ENCODE data around the gene COL5A2. TPM values are rescaled to one million over a fixed set of nuclear protein-coding genes. Genes with fewer than 3 reads are reported as not detected.

COL5A2 gene
- total RNA-seq, 2 donors from 2014 or later: 8.2 to 17.6 TPM

DNA sequence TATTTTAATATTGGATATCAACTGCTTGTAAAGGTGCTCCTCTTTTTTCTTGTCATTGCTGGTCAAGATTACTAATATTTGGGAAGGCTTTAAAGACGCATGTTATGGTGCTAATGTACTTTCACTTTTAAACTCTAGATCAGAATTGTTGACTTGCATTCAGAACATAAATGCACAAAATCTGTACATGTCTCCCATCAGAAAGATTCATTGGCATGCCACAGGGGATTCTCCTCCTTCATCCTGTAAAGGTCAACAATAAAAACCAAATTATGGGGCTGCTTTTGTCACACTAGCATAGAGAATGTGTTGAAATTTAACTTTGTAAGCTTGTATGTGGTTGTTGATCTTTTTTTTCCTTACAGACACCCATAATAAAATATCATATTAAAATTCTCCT is 167.2 kb downstream of the COL5A2 start:
- Histone ChIP-seq H3K4me1 (replicated peaks) (no peaks in the 10 kb centered on the region), H3K4me3 (no peak overlapping the region), H3K9me3 (no peaks in the 10 kb centered on the region), H3K27ac (no peak overlapping the region), H3K27me3 (replicated peaks; ENCODE audit: insufficient read depth) (no peaks in the 10 kb centered on the region), H3K36me3 (no peaks in the 10 kb centered on the region)
- no peak for DNase-seq (ENCODE audit: low spot score)
- WGBS: 79% methylated on average over 1 of the region's 1 CpG
- intact Hi-C loops (cut with DNase I): no loop called here
- TF ChIP-seq POLR2AphosphoS5 (IDR thresholded peaks at IDR 0.05): no peak
- TF ChIP-seq, protein P1, sequence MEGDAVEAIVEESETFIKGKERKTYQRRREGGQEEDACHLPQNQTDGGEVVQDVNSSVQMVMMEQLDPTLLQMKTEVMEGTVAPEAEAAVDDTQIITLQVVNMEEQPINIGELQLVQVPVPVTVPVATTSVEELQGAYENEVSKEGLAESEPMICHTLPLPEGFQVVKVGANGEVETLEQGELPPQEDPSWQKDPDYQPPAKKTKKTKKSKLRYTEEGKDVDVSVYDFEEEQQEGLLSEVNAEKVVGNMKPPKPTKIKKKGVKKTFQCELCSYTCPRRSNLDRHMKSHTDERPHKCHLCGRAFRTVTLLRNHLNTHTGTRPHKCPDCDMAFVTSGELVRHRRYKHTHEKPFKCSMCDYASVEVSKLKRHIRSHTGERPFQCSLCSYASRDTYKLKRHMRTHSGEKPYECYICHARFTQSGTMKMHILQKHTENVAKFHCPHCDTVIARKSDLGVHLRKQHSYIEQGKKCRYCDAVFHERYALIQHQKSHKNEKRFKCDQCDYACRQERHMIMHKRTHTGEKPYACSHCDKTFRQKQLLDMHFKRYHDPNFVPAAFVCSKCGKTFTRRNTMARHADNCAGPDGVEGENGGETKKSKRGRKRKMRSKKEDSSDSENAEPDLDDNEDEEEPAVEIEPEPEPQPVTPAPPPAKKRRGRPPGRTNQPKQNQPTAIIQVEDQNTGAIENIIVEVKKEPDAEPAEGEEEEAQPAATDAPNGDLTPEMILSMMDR (IDR thresholded peaks at IDR 0.05): no peak
- TF ChIP-seq POLR2A (IDR thresholded peaks at IDR 0.05): no peak

DNA sequence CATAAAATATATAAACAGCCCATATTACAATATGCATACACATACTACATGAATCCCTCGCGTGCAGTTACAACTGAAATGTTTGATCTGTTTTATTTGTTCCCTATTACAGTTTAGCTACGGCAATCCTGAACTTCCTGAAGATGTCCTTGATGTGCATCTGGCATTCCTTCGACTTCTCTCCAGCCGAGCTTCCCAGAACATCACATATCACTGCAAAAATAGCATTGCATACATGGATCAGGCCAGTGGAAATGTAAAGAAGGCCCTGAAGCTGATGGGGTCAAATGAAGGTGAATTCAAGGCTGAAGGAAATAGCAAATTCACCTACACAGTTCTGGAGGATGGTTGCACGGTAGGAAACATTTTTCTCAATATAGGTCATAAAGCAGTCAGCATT is 169.0 kb downstream of the COL5A2 start:
- Histone ChIP-seq H3K4me1 (replicated peaks) (no peaks in the 10 kb centered on the region), H3K36me3 (no peaks in the 10 kb centered on the region), H3K27me3 (replicated peaks; ENCODE audit: insufficient read depth) (no peaks in the 10 kb centered on the region), H3K27ac (no peak overlapping the region), H3K4me3 (no peak overlapping the region), H3K9me3 (no peaks in the 10 kb centered on the region)
- 75% methylated on average over 6 of the region's 6 CpGs for WGBS
- intact Hi-C loops (cut with DNase I): no loop called here
- TF ChIP-seq, protein P1 (IDR thresholded peaks at IDR 0.05): no peak
- DNase-seq (ENCODE audit: low spot score): no peak

DNA sequence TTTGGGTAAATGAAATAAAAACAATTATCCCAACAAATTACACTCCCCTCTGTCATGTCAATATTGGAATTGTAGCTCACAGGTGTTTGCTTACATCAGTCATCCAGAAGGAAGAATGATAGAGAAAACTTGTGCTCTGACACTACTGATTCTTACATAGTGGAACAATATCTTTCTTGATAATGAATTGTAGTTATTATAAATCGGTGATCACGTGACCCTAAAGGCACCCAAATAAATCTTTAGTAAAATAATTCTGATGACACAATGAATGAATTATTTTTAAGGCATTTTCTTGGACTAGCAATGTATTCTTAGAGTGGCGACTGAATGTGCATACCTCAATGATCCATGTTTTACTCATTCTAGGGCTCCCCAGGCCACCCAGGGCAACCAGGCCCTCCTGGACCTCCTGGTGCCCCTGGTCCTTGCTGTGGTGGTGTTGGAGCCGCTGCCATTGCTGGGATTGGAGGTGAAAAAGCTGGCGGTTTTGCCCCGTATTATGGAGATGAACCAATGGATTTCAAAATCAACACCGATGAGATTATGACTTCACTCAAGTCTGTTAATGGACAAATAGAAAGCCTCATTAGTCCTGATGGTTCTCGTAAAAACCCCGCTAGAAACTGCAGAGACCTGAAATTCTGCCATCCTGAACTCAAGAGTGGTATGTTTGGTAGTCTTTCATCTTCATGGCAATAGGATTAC is 170.9 kb downstream of the COL5A2 start:
- no peaks in the 10 kb centered on the region for H3K4me1 ChIP-seq (replicated peaks)
- DNase-seq (ENCODE audit: low spot score): no peak
- intact Hi-C loops (cut with DNase I): no loop called here
- H3K4me3 ChIP-seq: no peak overlapping the region
- no peaks in the 10 kb centered on the region for H3K27me3 ChIP-seq (replicated peaks; ENCODE audit: insufficient read depth)
- TF ChIP-seq, protein P1 (IDR thresholded peaks at IDR 0.05): no peak
- TF ChIP-seq POLR2AphosphoS5 (IDR thresholded peaks at IDR 0.05) (no peak), POLR2A (IDR thresholded peaks at IDR 0.05) (no peak)
- H3K27ac ChIP-seq: no peak overlapping the region
- H3K36me3 ChIP-seq: no peaks in the 10 kb centered on the region
- WGBS: 88% methylated on average over 9 of the region's 9 CpGs
- H3K9me3 ChIP-seq: no peaks in the 10 kb centered on the region

DNA sequence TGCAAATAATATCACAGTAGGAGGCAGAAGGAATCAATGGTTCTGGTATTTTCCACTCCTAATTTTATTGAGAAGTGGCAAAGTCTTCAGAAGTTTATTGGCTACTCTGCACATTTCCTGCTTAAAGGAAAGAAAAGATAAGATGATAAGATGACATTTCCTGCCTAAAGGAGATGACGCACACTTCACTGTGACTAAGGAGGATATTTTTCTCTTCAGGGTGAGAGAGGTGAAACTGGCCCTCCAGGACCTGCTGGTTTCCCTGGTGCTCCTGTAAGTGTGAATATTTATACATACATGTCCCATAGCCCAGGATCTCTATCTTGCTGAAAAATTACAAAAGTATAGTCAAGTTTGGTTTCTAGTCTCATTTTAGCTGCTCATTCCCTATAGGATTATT is 177.5 kb downstream of the COL5A2 start:
- Histone ChIP-seq H3K4me3 (no peak overlapping the region), H3K36me3 (no peaks in the 10 kb centered on the region), H3K9me3 (no peaks in the 10 kb centered on the region), H3K4me1 (replicated peaks) (no peaks in the 10 kb centered on the region), H3K27ac (no peak overlapping the region), H3K27me3 (replicated peaks; ENCODE audit: insufficient read depth) (no peaks in the 10 kb centered on the region)
- intact Hi-C loops (cut with DNase I): no loop called here
- TF ChIP-seq, protein P1 (IDR thresholded peaks at IDR 0.05): no peak
- TF ChIP-seq POLR2AphosphoS5 (IDR thresholded peaks at IDR 0.05): no peak
- DNase-seq (ENCODE audit: low spot score): no peak
- WGBS: 38% methylated on average over 1 of the region's 1 CpG

DNA sequence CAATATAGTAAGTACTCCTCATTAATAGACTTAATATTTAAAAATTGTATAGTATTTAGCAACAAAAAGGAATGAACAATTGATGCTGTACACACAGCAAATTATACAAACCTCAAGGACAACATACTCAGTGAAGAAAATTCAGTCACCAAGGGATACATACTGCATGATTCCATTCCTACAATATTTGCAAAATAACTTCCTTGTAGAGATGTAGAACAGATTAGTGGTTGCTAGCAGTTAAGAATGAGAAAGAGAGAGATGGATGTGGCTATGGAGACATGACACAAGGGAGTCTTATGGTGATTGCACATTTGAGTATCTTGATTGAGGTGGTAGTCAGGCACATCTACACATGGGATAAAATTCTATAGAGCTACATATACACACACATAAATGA is 179.3 kb downstream of the COL5A2 start:
- Histone ChIP-seq H3K27ac (no peak overlapping the region), H3K36me3 (no peaks in the 10 kb centered on the region), H3K4me1 (replicated peaks) (no peaks in the 10 kb centered on the region), H3K9me3 (no peaks in the 10 kb centered on the region), H3K27me3 (replicated peaks; ENCODE audit: insufficient read depth) (no peaks in the 10 kb centered on the region), H3K4me3 (no peak overlapping the region)
- no peak for DNase-seq (ENCODE audit: low spot score)
- intact Hi-C loops (cut with DNase I): no loop called here
- TF ChIP-seq, protein P1 (IDR thresholded peaks at IDR 0.05): no peak
- no peak for TF ChIP-seq POLR2AphosphoS5 (IDR thresholded peaks at IDR 0.05)
- TF ChIP-seq POLR2A (IDR thresholded peaks at IDR 0.05): no peak
